ENCODE results near the gene ADIPOR2.

Gene ADIPOR2

DNA sequence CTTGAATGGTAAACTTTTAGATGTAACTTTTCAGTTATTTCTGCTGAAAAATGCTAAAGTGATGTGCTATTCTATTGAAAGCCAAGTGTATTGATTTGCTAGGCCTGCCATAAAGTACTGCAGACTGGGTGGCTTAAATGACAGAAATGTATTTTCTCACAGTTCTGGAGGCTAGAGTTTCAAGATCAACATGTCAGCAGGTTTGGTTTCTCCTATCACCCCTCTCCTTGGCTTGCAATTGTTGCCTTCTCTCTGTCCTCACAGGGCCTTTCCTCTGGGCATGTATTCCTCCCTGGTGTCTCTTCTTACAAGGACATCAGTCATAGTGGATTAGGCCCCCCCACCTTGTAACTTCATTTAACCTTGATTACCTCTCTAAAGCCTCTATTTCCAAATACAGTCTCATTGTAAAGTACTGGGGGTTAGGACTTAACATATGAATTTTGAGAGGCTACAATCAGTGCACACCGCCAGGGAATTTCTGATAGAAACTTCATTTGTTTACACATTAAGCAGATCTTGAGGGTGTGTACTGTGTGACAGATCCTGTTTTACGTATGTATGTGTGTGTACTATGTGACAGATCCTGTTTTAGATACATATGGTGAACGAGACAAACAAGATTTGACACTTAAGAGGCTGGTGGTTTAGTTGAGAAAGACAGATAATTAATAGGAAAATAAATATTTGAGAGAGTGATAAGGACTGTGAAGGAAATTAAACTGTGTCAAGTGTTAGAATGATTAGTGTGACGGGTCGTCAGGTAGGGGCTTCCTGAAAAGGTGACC is 49.5 kb downstream of the ADIPOR2 start:
- no peak for DNase-seq

GRCh38 chr12:1741154-1741949 is 50.5 kb downstream of the ADIPOR2 start:
- DNase-seq, result no peak

- no peak for DNase-seq
Measured at GRCh38 chr12:1744932-1745331, 54.1 kb downstream of the ADIPOR2 start.

GRCh38 chr12:1747609-1748008 is 56.7 kb downstream of the ADIPOR2 start:
- no peak for DNase-seq

GRCh38 chr12:1749019-1749418 is 58.1 kb downstream of the ADIPOR2 start:
- no peak for DNase-seq

GRCh38 chr12:1750300-1750699 is 59.4 kb downstream of the ADIPOR2 start:
- DNase-seq, result no peak

- DNase-seq, result no peak
Measured at GRCh38 chr12:1758376-1758775, 67.5 kb downstream of the ADIPOR2 start.

DNA sequence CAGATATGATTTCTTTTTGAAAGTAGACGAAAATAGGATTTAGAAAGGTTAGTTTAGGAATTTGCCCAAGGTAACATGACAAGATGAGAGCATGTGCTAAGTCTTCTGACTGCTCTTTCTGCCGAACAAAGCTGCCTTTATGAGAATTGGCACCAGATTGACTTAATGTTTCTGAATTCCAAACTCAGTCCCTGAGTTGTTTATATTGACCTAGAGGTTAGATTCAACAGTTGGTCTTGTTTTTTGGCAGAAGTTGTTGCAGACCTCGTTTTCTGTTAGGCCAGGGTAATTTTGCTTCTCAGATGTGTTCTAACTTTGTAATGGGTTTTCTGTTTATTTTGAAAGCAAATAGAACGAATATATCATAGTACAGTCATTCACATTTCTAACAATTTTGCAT is 68.0 kb downstream of the ADIPOR2 start:
- no peak for DNase-seq

- DNase-seq, result no peak
Measured at GRCh38 chr12:1760566-1761382, 69.9 kb downstream of the ADIPOR2 start.

GRCh38 chr12:1761857-1762256 is 71.0 kb downstream of the ADIPOR2 start:
- no peak for DNase-seq

DNA sequence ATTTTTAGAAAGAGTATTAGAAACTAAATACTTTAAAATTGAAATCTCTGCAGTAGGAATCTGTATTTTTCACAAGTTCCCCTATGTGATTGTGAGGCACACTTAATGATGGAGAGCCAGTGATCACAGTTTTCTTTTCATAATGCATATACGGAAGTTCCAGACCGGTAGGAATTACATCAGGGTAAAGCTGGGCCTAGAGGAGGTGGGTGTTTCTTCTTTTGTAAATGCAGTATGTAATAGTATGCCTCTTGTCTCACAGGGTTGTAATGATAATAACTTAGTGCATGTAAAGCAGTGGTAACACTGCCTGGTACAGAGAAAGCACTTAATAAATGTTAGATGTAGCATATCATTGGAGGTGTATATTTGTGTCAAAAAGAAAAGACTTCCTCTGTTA is 72.3 kb downstream of the ADIPOR2 start:
- DNase-seq, result no peak

DNA sequence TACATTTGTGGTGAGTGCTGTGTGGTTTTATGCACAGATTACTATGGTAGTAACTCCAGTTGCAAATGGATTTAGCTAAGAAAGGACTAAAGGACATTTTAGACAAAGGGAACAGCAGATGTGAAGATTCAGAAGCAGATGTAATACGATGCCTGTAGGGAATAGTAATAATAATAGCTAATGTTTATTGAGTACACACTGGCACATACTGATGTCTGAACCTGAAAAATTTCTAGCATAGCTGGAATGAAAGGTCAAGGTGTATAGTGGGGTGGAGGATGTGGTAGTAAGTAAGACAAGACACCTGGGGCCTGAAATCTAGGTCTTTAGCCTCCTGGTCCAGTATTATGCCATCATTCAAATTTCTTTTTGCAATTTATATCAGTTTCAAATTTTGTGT is 75.2 kb downstream of the ADIPOR2 start:
- DNase-seq, result no peak

- DNase-seq, result no peak
Measured at GRCh38 chr12:1767407-1768090, 76.7 kb downstream of the ADIPOR2 start.

- peak; percentile 72 for DNase-seq
Measured at GRCh38 chr12:1768615-1769014, 77.7 kb downstream of the ADIPOR2 start.

GRCh38 chr12:1769809-1770494 is 79.1 kb downstream of the ADIPOR2 start:
- no peak for DNase-seq

GRCh38 chr12:1773937-1774655 is 83.2 kb downstream of the ADIPOR2 start:
- no peak for DNase-seq

GRCh38 chr12:1776170-1776921 is 85.5 kb downstream of the ADIPOR2 start:
- peak; percentile 39 for DNase-seq

DNA sequence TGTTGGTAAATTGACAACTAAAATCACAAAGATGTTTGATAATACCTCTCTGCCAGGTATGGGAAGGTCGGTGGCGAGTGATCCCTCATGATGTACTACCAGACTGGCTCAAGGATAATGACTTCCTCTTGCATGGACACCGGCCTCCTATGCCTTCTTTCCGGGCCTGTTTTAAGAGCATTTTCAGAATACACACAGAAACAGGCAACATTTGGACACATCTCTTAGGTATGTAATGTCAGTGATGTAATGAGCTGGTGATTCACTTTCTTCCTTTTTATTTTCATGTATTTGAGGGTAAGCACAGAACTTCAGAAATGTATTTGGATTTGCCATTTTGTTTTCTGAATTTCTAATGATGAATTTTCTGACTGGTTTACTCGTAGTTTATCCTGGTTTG is 86.9 kb downstream of the ADIPOR2 start:
- no peak for DNase-seq

GRCh38 chr12:1778911-1779310 is 88.0 kb downstream of the ADIPOR2 start:
- no peak for DNase-seq

GRCh38 chr12:1779783-1780182 is 88.9 kb downstream of the ADIPOR2 start:
- no peak for DNase-seq

GRCh38 chr12:1781772-1782171 is 90.9 kb downstream of the ADIPOR2 start:
- DNase-seq, result no peak
